ENCODE data around the gene WDR47.
A peak's percentile ranks its signal among the peaks of the same experiment; 100 is the strongest.
"Not testable (repeated sequence)": the region's sequence is repeated elsewhere in the genome, so short reads cannot be mapped to it uniquely, and the experiment has no call there.

WDR47 gene

DNA sequence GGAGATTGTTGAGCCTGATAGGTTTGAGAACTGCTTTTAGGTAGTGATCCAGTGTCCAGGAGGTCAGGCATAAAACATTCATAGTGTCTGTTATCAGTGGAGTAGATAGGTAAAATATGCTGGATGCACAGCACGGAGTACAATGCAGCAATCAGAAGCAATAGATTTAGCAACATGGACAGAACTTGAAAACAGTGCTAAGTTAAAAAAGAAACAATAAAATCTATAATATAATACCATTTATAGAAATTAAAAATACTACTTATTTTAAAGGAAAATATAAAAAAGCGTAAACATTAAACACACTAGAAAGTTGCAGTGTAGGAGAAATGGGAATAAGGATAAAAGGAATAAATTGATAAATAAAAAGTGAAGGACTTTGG is 37.3 kb upstream of the WDR47 start:
- Histone ChIP-seq H3K4me1 (ENCODE audit: control insufficient read depth, insufficient read depth, low read length, poor library complexity, severe bottlenecking) (no peaks in the 10 kb centered on the region), H3K36me3 (ENCODE audit: control insufficient read depth, insufficient read depth, low read length) (peaks cover 5% of the 10 kb centered on the region), H3K27ac (ENCODE audit: low read depth, low read length, severe bottlenecking) (no peak overlapping the region), H3K9me3 (ENCODE audit: control insufficient read depth, low read length) (no peaks in the 10 kb centered on the region), H3K4me3 (ENCODE audit: extremely low read depth, insufficient read depth, low read length, poor library complexity, severe bottlenecking) (no peak overlapping the region)
- WGBS, 2 experiments (ENCODE audit: insufficient coverage in 2 of 2), result no CpG with 5 or more reads among the region's 2 CpGs

DNA sequence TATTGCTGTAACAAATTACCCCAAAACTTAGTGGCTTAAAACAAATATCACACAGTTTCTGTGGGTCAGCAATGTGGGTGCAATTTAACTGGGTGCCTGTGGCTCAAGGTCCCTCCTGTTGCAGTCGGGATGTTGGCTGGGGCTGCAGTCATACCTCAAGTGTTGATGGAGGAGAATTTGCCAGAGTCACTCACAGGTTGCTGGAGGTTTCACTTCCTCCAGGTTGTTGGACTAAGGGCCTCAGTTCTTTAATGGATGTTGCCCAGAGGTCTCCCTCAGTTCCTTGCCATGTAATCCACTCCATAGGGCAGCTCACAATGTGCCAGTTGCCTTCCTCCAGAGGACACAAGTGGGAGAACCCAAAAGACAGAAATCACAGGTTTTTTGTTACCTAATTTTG is 36.4 kb upstream of the WDR47 start:
- Histone ChIP-seq H3K4me1 (ENCODE audit: control insufficient read depth, insufficient read depth, low read length, poor library complexity, severe bottlenecking) (no peaks in the 10 kb centered on the region), H3K4me3 (ENCODE audit: extremely low read depth, insufficient read depth, low read length, poor library complexity, severe bottlenecking) (no peak overlapping the region), H3K9me3 (ENCODE audit: control insufficient read depth, low read length) (no peaks in the 10 kb centered on the region), H3K27ac (ENCODE audit: low read depth, low read length, severe bottlenecking) (no peak overlapping the region), H3K36me3 (ENCODE audit: control insufficient read depth, insufficient read depth, low read length) (peaks cover 9% of the 10 kb centered on the region)
- WGBS, 2 experiments (ENCODE audit: insufficient coverage in 2 of 2), result 100% methylated on average over 1 of the region's 1 CpG; no CpG with 5 or more reads in 1 of the 2 experiments

DNA sequence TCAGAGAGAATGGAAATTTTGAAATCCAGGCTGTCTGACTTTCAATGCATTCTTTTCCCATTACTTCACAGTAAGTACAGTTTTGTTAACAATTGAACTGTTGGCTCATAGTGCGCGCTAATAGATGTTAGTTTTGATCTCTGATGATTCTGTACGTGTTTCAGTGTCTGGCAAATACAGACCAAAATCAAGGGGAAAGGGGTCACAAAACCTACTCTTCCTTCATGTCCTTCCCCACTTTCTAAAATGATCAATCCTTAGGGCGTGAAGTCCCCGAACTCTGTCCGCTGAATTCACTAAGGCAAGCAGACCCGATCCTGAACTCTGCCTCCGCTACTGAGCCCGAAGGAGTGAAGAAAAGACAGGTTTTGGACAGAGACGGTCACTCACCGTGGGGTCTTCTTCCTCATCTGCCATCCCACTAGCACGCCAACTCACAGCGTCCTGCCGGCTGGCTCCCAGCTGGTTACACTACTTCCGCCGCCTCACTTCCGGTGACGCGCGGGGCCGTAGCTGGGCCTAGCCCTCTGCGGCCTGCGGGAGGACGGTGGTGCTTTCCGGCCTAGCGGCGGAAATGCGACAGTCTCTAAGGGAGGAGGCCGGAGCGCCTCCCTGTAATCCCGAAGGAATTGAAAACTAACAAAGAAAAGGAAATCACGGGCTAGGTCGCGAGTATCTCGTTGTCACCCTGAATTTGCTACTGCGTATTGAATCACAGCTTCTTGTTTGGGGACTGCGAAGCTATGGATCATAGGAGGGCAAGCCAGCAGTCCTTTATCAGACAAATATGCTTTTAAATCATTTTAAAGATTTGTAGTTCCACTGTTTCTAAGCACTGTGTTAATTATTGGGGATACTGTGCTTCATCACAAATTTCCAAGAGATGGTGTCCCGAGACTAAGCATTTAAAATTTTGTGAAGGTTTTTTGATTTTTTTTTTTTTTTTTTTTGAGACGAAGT is 33.9 kb upstream of the WDR47 start, which contains the start of gene TAF13:
TAF13 (minus strand) TSS at position 473 of the 960 bp plus-strand sequence; CDS start at position 417, 56 bp downstream.
- peaks cover 20% of the 10 kb centered on the region for H3K36me3 ChIP-seq (ENCODE audit: control insufficient read depth, insufficient read depth, low read length)

DNA sequence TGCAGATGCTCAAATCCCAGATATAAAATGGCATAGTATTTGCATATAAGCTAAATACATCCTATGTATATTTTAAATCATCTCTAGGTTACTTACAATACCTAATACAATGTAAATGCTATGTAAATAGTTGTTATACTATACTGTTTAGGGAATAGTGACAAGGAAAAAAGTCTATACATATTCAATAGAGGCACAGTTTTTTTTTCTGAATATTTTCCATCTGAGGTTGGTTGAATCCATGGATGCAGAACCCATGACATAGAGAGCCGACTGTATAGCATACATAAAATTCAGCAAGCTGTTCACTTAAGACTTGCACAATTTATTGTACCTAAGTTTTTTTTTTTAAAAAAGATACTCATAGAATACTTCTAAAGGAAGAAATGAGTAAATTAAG is 27.4 kb upstream of the WDR47 start:
- Histone ChIP-seq H3K27ac (ENCODE audit: low read depth, low read length, severe bottlenecking) (no peak overlapping the region), H3K36me3 (ENCODE audit: control insufficient read depth, insufficient read depth, low read length) (peaks cover 75% of the 10 kb centered on the region), H3K9me3 (ENCODE audit: control insufficient read depth, low read length) (no peaks in the 10 kb centered on the region), H3K4me1 (ENCODE audit: control insufficient read depth, insufficient read depth, low read length, poor library complexity, severe bottlenecking) (no peaks in the 10 kb centered on the region), H3K4me3 (ENCODE audit: extremely low read depth, insufficient read depth, low read length, poor library complexity, severe bottlenecking) (no peak overlapping the region)
- WGBS, 2 experiments (ENCODE audit: insufficient coverage in 2 of 2), result no CpG with 5 or more reads among the region's 1 CpG

More for the DNA sequence above, 33.9 kb upstream of the WDR47 start, which contains the start of gene TAF13:
- WGBS, 2 experiments (ENCODE audit: insufficient coverage in 2 of 2), result 3% methylated on average over 34 of the region's 39 CpGs
- no peaks in the 10 kb centered on the region for H3K9me3 ChIP-seq (ENCODE audit: control insufficient read depth, low read length)
- peak within 1 kb of the TSS; percentile 96 for H3K27ac ChIP-seq (ENCODE audit: low read depth, low read length, severe bottlenecking)
- peak within 1 kb of the TSS; percentile 86 for H3K4me3 ChIP-seq (ENCODE audit: extremely low read depth, insufficient read depth, low read length, poor library complexity, severe bottlenecking)
- H3K4me1 ChIP-seq (ENCODE audit: control insufficient read depth, insufficient read depth, low read length, poor library complexity, severe bottlenecking), result no peaks in the 10 kb centered on the region

DNA sequence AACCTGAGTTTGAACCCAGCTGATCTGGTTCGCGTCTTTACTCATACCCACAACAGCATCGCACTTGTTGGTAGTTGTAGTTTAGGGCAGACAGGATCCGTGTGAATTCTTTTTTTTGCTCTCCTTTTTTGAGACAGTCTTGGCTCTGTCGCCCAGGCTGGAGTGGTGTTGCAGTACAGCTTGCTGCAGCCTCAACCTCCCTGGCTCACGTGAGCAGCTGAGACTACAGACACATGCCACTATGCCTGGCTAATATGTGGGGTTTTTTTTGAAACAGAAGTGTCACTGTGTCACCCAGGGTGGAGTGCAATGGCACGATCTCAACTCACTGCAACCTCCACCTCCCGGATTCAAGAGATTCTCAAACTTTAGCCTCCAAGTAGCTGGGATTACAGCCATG is 26.0 kb upstream of the WDR47 start:
- Histone ChIP-seq H3K9me3 (ENCODE audit: control insufficient read depth, low read length) (no peaks in the 10 kb centered on the region), H3K36me3 (ENCODE audit: control insufficient read depth, insufficient read depth, low read length) (peaks cover 74% of the 10 kb centered on the region), H3K27ac (ENCODE audit: low read depth, low read length, severe bottlenecking) (no peak overlapping the region), H3K4me1 (ENCODE audit: control insufficient read depth, insufficient read depth, low read length, poor library complexity, severe bottlenecking) (no peaks in the 10 kb centered on the region), H3K4me3 (ENCODE audit: extremely low read depth, insufficient read depth, low read length, poor library complexity, severe bottlenecking) (no peak overlapping the region)
- 84 to 94% methylated on average over 3 to 5 of the region's 8 CpGs for WGBS, 2 experiments (ENCODE audit: insufficient coverage in 2 of 2)

DNA sequence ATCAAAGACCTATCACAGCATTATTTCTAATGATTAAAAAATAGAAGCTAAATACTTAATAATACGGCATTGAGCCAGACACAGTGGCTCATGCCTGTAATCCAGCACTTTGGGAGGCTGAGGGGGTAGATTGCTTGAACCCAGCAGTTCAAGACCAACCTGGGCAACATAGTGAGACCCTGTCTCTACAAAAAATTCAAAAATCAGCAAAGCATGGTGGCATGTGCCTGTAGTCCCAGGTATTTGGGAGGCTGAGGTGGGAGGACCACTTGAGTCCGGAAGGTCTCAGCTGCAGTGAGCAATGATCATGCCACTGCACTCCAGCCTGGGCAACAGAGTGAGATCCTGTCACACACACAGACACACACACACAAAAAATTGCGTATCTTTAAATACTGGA is 23.2 kb upstream of the WDR47 start:
- H3K4me3 ChIP-seq (ENCODE audit: extremely low read depth, insufficient read depth, low read length, poor library complexity, severe bottlenecking), result no peak overlapping the region
- WGBS, 2 experiments (ENCODE audit: insufficient coverage in 2 of 2), result 100% methylated on average over 1 of the region's 3 CpGs
- peaks cover 65% of the 10 kb centered on the region for H3K36me3 ChIP-seq (ENCODE audit: control insufficient read depth, insufficient read depth, low read length)
- H3K4me1 ChIP-seq (ENCODE audit: control insufficient read depth, insufficient read depth, low read length, poor library complexity, severe bottlenecking), result no peaks in the 10 kb centered on the region
- no peak overlapping the region for H3K27ac ChIP-seq (ENCODE audit: low read depth, low read length, severe bottlenecking)
- H3K9me3 ChIP-seq (ENCODE audit: control insufficient read depth, low read length), result no peaks in the 10 kb centered on the region

DNA sequence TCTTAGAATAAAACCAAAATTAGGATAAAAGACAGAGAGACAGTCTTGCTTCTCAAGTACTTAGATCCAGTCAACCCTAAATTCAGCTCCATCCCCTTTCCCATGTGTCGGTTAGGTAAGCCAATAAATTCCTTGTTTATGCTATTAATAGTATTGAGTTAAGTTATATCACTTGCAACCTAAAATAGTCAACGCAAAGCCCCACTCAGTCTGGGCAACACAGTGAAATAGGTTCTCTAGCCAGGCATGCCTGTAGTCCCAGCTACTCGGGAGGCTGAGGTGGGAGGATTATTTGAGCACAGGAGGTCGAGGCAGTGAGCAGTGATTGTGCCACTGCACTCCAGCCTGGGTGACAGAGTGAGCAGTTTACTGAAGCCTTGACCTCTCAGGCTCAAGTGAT is 19.3 kb upstream of the WDR47 start:
- Histone ChIP-seq H3K9me3 (ENCODE audit: control insufficient read depth, low read length) (no peaks in the 10 kb centered on the region), H3K4me3 (ENCODE audit: extremely low read depth, insufficient read depth, low read length, poor library complexity, severe bottlenecking) (no peak overlapping the region), H3K4me1 (ENCODE audit: control insufficient read depth, insufficient read depth, low read length, poor library complexity, severe bottlenecking) (no peaks in the 10 kb centered on the region), H3K27ac (ENCODE audit: low read depth, low read length, severe bottlenecking) (no peak overlapping the region), H3K36me3 (ENCODE audit: control insufficient read depth, insufficient read depth, low read length) (peaks cover 28% of the 10 kb centered on the region)
- 93 to 100% methylated on average over 2 of the region's 4 CpGs for WGBS, 2 experiments (ENCODE audit: insufficient coverage in 2 of 2)

DNA sequence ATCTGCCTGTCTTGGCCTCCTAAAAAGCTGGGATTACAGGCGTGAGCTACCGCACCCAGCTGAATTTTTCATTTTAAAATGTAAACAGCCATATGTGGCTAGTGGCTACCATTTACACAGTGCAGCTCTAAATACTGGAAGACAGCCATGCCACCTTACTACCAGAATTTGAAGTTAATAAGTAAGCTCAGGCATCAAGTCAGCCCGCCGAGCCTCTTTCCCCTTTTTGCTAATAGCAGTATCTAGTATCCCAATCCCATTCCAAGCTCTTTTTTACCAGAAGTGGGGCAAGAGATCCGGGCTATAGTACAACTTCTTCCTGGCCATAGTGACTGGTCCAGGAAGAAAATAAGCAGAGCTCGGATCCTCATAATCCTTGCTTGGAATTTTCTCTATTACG is 18.8 kb upstream of the WDR47 start:
- WGBS, 2 experiments (ENCODE audit: insufficient coverage in 2 of 2), result 90 to 94% methylated on average over 4 to 6 of the region's 7 CpGs

DNA sequence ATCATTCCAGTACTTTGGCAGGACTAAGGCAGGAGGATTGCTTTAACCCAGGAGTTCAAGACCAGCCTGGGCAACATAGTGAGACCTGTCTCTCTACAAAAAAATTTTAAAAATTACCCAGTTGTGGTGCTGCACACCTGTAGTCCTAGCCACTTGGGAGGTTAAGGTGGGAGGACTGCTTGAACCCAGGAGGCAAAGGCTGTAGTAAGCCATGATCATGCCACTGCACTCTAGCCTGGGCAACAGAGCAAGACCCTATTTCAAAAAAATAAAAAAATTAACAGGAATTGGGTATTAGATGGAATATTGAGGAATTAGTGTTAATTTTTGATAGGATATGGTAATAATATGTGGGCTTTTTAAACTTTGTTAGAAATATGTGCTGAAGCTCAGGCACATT is 17.1 kb upstream of the WDR47 start:
- Histone ChIP-seq H3K9me3 (ENCODE audit: control insufficient read depth, low read length) (no peaks in the 10 kb centered on the region), H3K4me3 (ENCODE audit: extremely low read depth, insufficient read depth, low read length, poor library complexity, severe bottlenecking) (no peak overlapping the region), H3K36me3 (ENCODE audit: control insufficient read depth, insufficient read depth, low read length) (peaks cover 10% of the 10 kb centered on the region), H3K4me1 (ENCODE audit: control insufficient read depth, insufficient read depth, low read length, poor library complexity, severe bottlenecking) (no peaks in the 10 kb centered on the region), H3K27ac (ENCODE audit: low read depth, low read length, severe bottlenecking) (no peak overlapping the region)

More for the DNA sequence above, 18.8 kb upstream of the WDR47 start:
- Histone ChIP-seq H3K4me3 (ENCODE audit: extremely low read depth, insufficient read depth, low read length, poor library complexity, severe bottlenecking) (no peak overlapping the region), H3K9me3 (ENCODE audit: control insufficient read depth, low read length) (no peaks in the 10 kb centered on the region), H3K27ac (ENCODE audit: low read depth, low read length, severe bottlenecking) (no peak overlapping the region), H3K4me1 (ENCODE audit: control insufficient read depth, insufficient read depth, low read length, poor library complexity, severe bottlenecking) (no peaks in the 10 kb centered on the region), H3K36me3 (ENCODE audit: control insufficient read depth, insufficient read depth, low read length) (peaks cover 27% of the 10 kb centered on the region)

DNA sequence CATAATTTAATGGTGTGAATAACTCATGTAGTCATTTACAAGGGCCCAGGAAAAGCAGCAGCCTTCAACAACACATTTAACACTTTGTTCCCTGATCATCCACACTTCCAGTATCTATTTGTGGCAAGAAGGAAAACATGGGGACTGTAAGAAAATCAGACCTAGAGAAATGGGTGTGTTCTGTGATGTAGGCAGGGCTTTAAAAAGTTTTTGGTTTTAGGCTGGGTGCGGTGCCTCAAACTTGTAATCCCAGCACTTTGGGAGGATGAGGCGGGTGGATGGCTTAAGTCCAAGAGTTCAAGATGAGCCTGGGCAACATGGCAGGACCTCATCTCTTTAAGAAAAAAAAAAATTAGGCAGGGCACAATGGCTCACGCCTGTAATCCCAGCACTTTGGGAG is 14.2 kb upstream of the WDR47 start:
- Histone ChIP-seq H3K36me3 (ENCODE audit: control insufficient read depth, insufficient read depth, low read length) (no peaks in the 10 kb centered on the region), H3K4me3 (ENCODE audit: extremely low read depth, insufficient read depth, low read length, poor library complexity, severe bottlenecking) (no peak overlapping the region), H3K9me3 (ENCODE audit: control insufficient read depth, low read length) (no peaks in the 10 kb centered on the region), H3K27ac (ENCODE audit: low read depth, low read length, severe bottlenecking) (no peak overlapping the region), H3K4me1 (ENCODE audit: control insufficient read depth, insufficient read depth, low read length, poor library complexity, severe bottlenecking) (no peaks in the 10 kb centered on the region)
- 94 to 100% methylated on average over 3 of the region's 3 CpGs for WGBS, 2 experiments (ENCODE audit: insufficient coverage in 2 of 2)

DNA sequence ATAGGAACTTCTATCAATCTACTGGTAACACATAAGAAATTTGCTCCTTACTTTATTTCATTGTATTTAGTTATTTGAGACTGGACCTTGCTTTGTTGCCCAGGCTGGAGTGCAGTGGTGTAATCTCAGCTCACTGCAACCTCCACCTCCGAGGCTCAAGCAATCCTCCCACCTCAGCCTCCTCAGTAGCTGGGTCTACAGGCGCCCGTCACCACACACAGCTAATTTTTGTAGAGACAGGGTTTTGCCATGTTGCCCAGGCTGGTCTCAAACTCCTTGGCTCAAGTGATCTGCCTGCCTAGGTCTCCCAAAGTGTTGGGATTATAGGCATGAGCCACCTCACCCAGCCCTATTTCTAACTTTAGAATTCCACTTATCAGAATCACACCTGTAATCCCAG is 10.2 kb upstream of the WDR47 start:
- H3K9me3 ChIP-seq (ENCODE audit: control insufficient read depth, low read length); H3K4me3 ChIP-seq (ENCODE audit: extremely low read depth, insufficient read depth, low read length, poor library complexity, severe bottlenecking); H3K36me3 ChIP-seq (ENCODE audit: control insufficient read depth, insufficient read depth, low read length); H3K27ac ChIP-seq (ENCODE audit: low read depth, low read length, severe bottlenecking); H3K4me1 ChIP-seq (ENCODE audit: control insufficient read depth, insufficient read depth, low read length, poor library complexity, severe bottlenecking): not testable (repeated sequence)
- WGBS, 2 experiments (ENCODE audit: insufficient coverage in 2 of 2), result 81 to 88% methylated on average over 3 of the region's 3 CpGs

All from mesodermal cell (in vitro differentiated cells).